Measurements from ENCODE around the gene MICAL3.

MICAL3 gene

GRCh38 chr22:17984114-17984513, 40.2 kb downstream of the MICAL3 start:
- DNase-seq (ENCODE audit: low read depth, low spot score) = no peak
- Histone ChIP-seq H3K36me3 (ENCODE audit: control insufficient read depth, insufficient read depth, low read length) (no peaks in the 10 kb centered on the region), H3K4me1 (ENCODE audit: control insufficient read depth, insufficient read depth, low read length) (peaks cover 5% of the 10 kb centered on the region; the same call in 1 of the 2 replicates), H3K27me3 (ENCODE audit: control insufficient read depth, insufficient read depth, low read length) (no peaks in the 10 kb centered on the region), H3K4me3 (ENCODE audit: low read length) (no peak overlapping the region), H3K27ac (ENCODE audit: low read length) (no peak overlapping the region), H3K9me3 (ENCODE audit: control insufficient read depth, insufficient read depth, low read length) (no peaks in the 10 kb centered on the region)
- WGBS (ENCODE audit: insufficient coverage, insufficient read length) = no CpG with 5 or more reads among the region's 8 CpGs

- WGBS (ENCODE audit: insufficient coverage, insufficient read length) = no CpG with 5 or more reads among the region's 7 CpGs
- no peaks in the 10 kb centered on the region for H3K9me3 ChIP-seq (ENCODE audit: control insufficient read depth, insufficient read depth, low read length)
- no peak for DNase-seq (ENCODE audit: low read depth, low spot score)
- no peak overlapping the region for H3K4me3 ChIP-seq (ENCODE audit: low read length)
- no peak overlapping the region for H3K27ac ChIP-seq (ENCODE audit: low read length)
- H3K4me1 ChIP-seq (ENCODE audit: control insufficient read depth, insufficient read depth, low read length) = peaks cover 5% of the 10 kb centered on the region; the same call in 1 of the 2 replicates
- no peaks in the 10 kb centered on the region for H3K27me3 ChIP-seq (ENCODE audit: control insufficient read depth, insufficient read depth, low read length)
- H3K36me3 ChIP-seq (ENCODE audit: control insufficient read depth, insufficient read depth, low read length) = no peaks in the 10 kb centered on the region
Observed at GRCh38 chr22:17982572-17983141, 41.7 kb downstream of the MICAL3 start.

GRCh38 chr22:17981497-17981896, 42.9 kb downstream of the MICAL3 start:
- H3K4me1 ChIP-seq (ENCODE audit: control insufficient read depth, insufficient read depth, low read length) = peaks cover 5% of the 10 kb centered on the region; the same call in 1 of the 2 replicates
- H3K27ac ChIP-seq (ENCODE audit: low read length) = no peak overlapping the region
- H3K4me3 ChIP-seq (ENCODE audit: low read length) = no peak overlapping the region
- no peaks in the 10 kb centered on the region for H3K27me3 ChIP-seq (ENCODE audit: control insufficient read depth, insufficient read depth, low read length)
- no CpG with 5 or more reads among the region's 6 CpGs for WGBS (ENCODE audit: insufficient coverage, insufficient read length)
- DNase-seq (ENCODE audit: low read depth, low spot score) = no peak
- H3K36me3 ChIP-seq (ENCODE audit: control insufficient read depth, insufficient read depth, low read length) = no peaks in the 10 kb centered on the region
- no peaks in the 10 kb centered on the region for H3K9me3 ChIP-seq (ENCODE audit: control insufficient read depth, insufficient read depth, low read length)

- no peak overlapping the region for H3K4me3 ChIP-seq (ENCODE audit: low read length)
- no peaks in the 10 kb centered on the region for H3K36me3 ChIP-seq (ENCODE audit: control insufficient read depth, insufficient read depth, low read length)
- no peaks in the 10 kb centered on the region for H3K9me3 ChIP-seq (ENCODE audit: control insufficient read depth, insufficient read depth, low read length)
- peaks cover 5% of the 10 kb centered on the region; the same call in 1 of the 2 replicates for H3K4me1 ChIP-seq (ENCODE audit: control insufficient read depth, insufficient read depth, low read length)
- no peak for DNase-seq (ENCODE audit: low read depth, low spot score)
- H3K27ac ChIP-seq (ENCODE audit: low read length) = no peak overlapping the region
- no peaks in the 10 kb centered on the region for H3K27me3 ChIP-seq (ENCODE audit: control insufficient read depth, insufficient read depth, low read length)
- no CpG with 5 or more reads among the region's 13 CpGs for WGBS (ENCODE audit: insufficient coverage, insufficient read length)
Observed at GRCh38 chr22:17980638-17981051, 43.7 kb downstream of the MICAL3 start.

GRCh38 chr22:17980015-17980590, 44.3 kb downstream of the MICAL3 start:
- H3K27ac ChIP-seq (ENCODE audit: low read length) = no peak overlapping the region
- peaks cover 5% of the 10 kb centered on the region; the same call in 1 of the 2 replicates for H3K4me1 ChIP-seq (ENCODE audit: control insufficient read depth, insufficient read depth, low read length)
- H3K4me3 ChIP-seq (ENCODE audit: low read length) = no peak overlapping the region
- DNase-seq (ENCODE audit: low read depth, low spot score) = no peak
- no CpG with 5 or more reads among the region's 7 CpGs for WGBS (ENCODE audit: insufficient coverage, insufficient read length)
- H3K27me3 ChIP-seq (ENCODE audit: control insufficient read depth, insufficient read depth, low read length) = no peaks in the 10 kb centered on the region
- no peaks in the 10 kb centered on the region for H3K36me3 ChIP-seq (ENCODE audit: control insufficient read depth, insufficient read depth, low read length)
- H3K9me3 ChIP-seq (ENCODE audit: control insufficient read depth, insufficient read depth, low read length) = no peaks in the 10 kb centered on the region

- Histone ChIP-seq H3K4me1 (ENCODE audit: control insufficient read depth, insufficient read depth, low read length) (peaks cover 5% of the 10 kb centered on the region; the same call in 1 of the 2 replicates), H3K36me3 (ENCODE audit: control insufficient read depth, insufficient read depth, low read length) (0 out of 2 replicates have a peak, but pooled peaks cover 2% of the 10 kb centered on the region), H3K27ac (ENCODE audit: low read length) (no peak overlapping the region), H3K9me3 (ENCODE audit: control insufficient read depth, insufficient read depth, low read length) (no peaks in the 10 kb centered on the region), H3K4me3 (ENCODE audit: low read length) (no peak overlapping the region), H3K27me3 (ENCODE audit: control insufficient read depth, insufficient read depth, low read length) (no peaks in the 10 kb centered on the region)
- no peak for DNase-seq (ENCODE audit: low read depth, low spot score)
Observed at GRCh38 chr22:17978027-17978426, 46.3 kb downstream of the MICAL3 start.

- WGBS (ENCODE audit: insufficient coverage, insufficient read length) = no CpG with 5 or more reads among the region's 2 CpGs
- DNase-seq (ENCODE audit: low read depth, low spot score) = no peak
- Histone ChIP-seq H3K36me3 (ENCODE audit: control insufficient read depth, insufficient read depth, low read length) (0 out of 2 replicates have a peak, but pooled peaks cover 2% of the 10 kb centered on the region), H3K27me3 (ENCODE audit: control insufficient read depth, insufficient read depth, low read length) (no peaks in the 10 kb centered on the region), H3K9me3 (ENCODE audit: control insufficient read depth, insufficient read depth, low read length) (no peaks in the 10 kb centered on the region), H3K4me1 (ENCODE audit: control insufficient read depth, insufficient read depth, low read length) (peaks cover 7% of the 10 kb centered on the region; the same call in 1 of the 2 replicates), H3K4me3 (ENCODE audit: low read length) (no peak overlapping the region), H3K27ac (ENCODE audit: low read length) (no peak overlapping the region)
Observed at GRCh38 chr22:17977371-17977770, 47.0 kb downstream of the MICAL3 start.

- no CpG with 5 or more reads among the region's 3 CpGs for WGBS (ENCODE audit: insufficient coverage, insufficient read length)
- Histone ChIP-seq H3K27ac (ENCODE audit: low read length) (no peak overlapping the region), H3K4me3 (ENCODE audit: low read length) (no peak overlapping the region), H3K4me1 (ENCODE audit: control insufficient read depth, insufficient read depth, low read length) (peaks cover 11% of the 10 kb centered on the region), H3K27me3 (ENCODE audit: control insufficient read depth, insufficient read depth, low read length) (no peaks in the 10 kb centered on the region), H3K9me3 (ENCODE audit: control insufficient read depth, insufficient read depth, low read length) (no peaks in the 10 kb centered on the region), H3K36me3 (ENCODE audit: control insufficient read depth, insufficient read depth, low read length) (0 out of 2 replicates have a peak, but pooled peaks cover 2% of the 10 kb centered on the region)
- DNase-seq (ENCODE audit: low read depth, low spot score) = no peak
Observed at GRCh38 chr22:17976121-17976520, 48.2 kb downstream of the MICAL3 start.

GRCh38 chr22:17974703-17975372, 49.5 kb downstream of the MICAL3 start:
- H3K4me1 ChIP-seq (ENCODE audit: control insufficient read depth, insufficient read depth, low read length) = peaks cover 6% of the 10 kb centered on the region
- 0 out of 2 replicates have a peak, but pooled peaks cover 2% of the 10 kb centered on the region for H3K36me3 ChIP-seq (ENCODE audit: control insufficient read depth, insufficient read depth, low read length)
- no CpG with 5 or more reads among the region's 8 CpGs for WGBS (ENCODE audit: insufficient coverage, insufficient read length)
- H3K27ac ChIP-seq (ENCODE audit: low read length) = no peak overlapping the region
- no peaks in the 10 kb centered on the region for H3K9me3 ChIP-seq (ENCODE audit: control insufficient read depth, insufficient read depth, low read length)
- H3K27me3 ChIP-seq (ENCODE audit: control insufficient read depth, insufficient read depth, low read length) = no peaks in the 10 kb centered on the region
- DNase-seq (ENCODE audit: low read depth, low spot score) = no peak
- H3K4me3 ChIP-seq (ENCODE audit: low read length) = no peak overlapping the region

GRCh38 chr22:17974087-17974486, 50.3 kb downstream of the MICAL3 start:
- Histone ChIP-seq H3K36me3 (ENCODE audit: control insufficient read depth, insufficient read depth, low read length) (0 out of 2 replicates have a peak, but pooled peaks cover 2% of the 10 kb centered on the region), H3K4me3 (ENCODE audit: low read length) (no peak overlapping the region), H3K4me1 (ENCODE audit: control insufficient read depth, insufficient read depth, low read length) (peaks cover 6% of the 10 kb centered on the region), H3K9me3 (ENCODE audit: control insufficient read depth, insufficient read depth, low read length) (no peaks in the 10 kb centered on the region), H3K27me3 (ENCODE audit: control insufficient read depth, insufficient read depth, low read length) (no peaks in the 10 kb centered on the region), H3K27ac (ENCODE audit: low read length) (no peak overlapping the region)
- WGBS (ENCODE audit: insufficient coverage, insufficient read length) = no CpG with 5 or more reads among the region's 3 CpGs
- no peak for DNase-seq (ENCODE audit: low read depth, low spot score)

Data from iPS DF 6.9 (cell line).